Chondrocyte (in vitro differentiated cells): ENCODE data around the gene PLD3. TPM values are rescaled to one million over a fixed set of nuclear protein-coding genes. Genes with fewer than 3 reads are reported as not detected.
"Not testable (repeated sequence)": the region's sequence is repeated elsewhere in the genome, so short reads cannot be mapped to it uniquely, and the experiment has no call there.

Experiments
- DNase-seq: peaks from one replicate; pipeline ENCODE4 v3.0.0; 2021; ENCODE audit warnings: mixed read lengths, low spot score
- H3K27ac Mint-ChIP-seq: one replicate; pipeline ENCODE4 v1.8.0; 2021; ENCODE audit warnings: mild to moderate bottlenecking, moderate library complexity, mixed read lengths; ENCODE audit not compliant: unreplicated experiment
- H3K27me3 Mint-ChIP-seq: 2 replicates; pipeline ENCODE4 v1.8.0; 2021; ENCODE audit warnings: low read depth, mixed read lengths
- H3K36me3 Mint-ChIP-seq: 2 replicates; pipeline ENCODE4 v1.8.0; 2021; ENCODE audit warnings: low read depth, mixed read lengths
- H3K4me1 Mint-ChIP-seq: 2 replicates; pipeline ENCODE4 v1.8.0; 2021; ENCODE audit warnings: low read depth, mild to moderate bottlenecking, mixed read lengths
- H3K4me3 Mint-ChIP-seq: one replicate; pipeline ENCODE4 v1.8.0; 2021; ENCODE audit warnings: mild to moderate bottlenecking, moderate library complexity, mixed read lengths; ENCODE audit not compliant: unreplicated experiment
- H3K9me3 Mint-ChIP-seq: 2 replicates; pipeline ENCODE4 v1.8.0; 2021; ENCODE audit warnings: low read depth, mixed read lengths
- CTCF ChIP-seq: fragments of 200-600 bp; sonication (generic); IDR thresholded peaks from 2 replicates; pipeline ENCODE4 v1.5.0; 2021; ENCODE audit warnings: antibody characterized with exemption, mild to moderate bottlenecking, moderate library complexity
- total RNA-seq: library from RNA; stranded (reverse); gene quantifications from 3 replicates; pipeline ENCODE4 v1.2.1, GENCODE V29; 2021

The PLD3 gene
- total RNA-seq, 1 donor from 2014 or later, result 478 TPM

GRCh38 chr19:40398417-40399131, 50.1 kb downstream of the PLD3 start:
- Mint-ChIP-seq H3K4me3 (no peak overlapping the region), H3K27ac (no peak overlapping the region), H3K4me1 (peaks cover 9% of the 10 kb centered on the region), H3K27me3 (no peaks in the 10 kb centered on the region), H3K36me3 (peaks cover 4% of the 10 kb centered on the region), H3K9me3 (no peaks in the 10 kb centered on the region)
- TF ChIP-seq CTCF, result no peak
- no peak for DNase-seq

- no peak overlapping the region for H3K27ac Mint-ChIP-seq
- no peak overlapping the region for H3K4me3 Mint-ChIP-seq
- TF ChIP-seq CTCF, result no peak
- H3K4me1 Mint-ChIP-seq, result peaks cover 18% of the 10 kb centered on the region
- H3K27me3 Mint-ChIP-seq, result no peaks in the 10 kb centered on the region
- DNase-seq, result no peak
- peaks cover 4% of the 10 kb centered on the region for H3K36me3 Mint-ChIP-seq
- H3K9me3 Mint-ChIP-seq, result no peaks in the 10 kb centered on the region
These were observed 52.1 kb downstream of the PLD3 start for GRCh38 chr19:40400559-40400958.

GRCh38 chr19:40403262-40403984, 54.9 kb downstream of the PLD3 start:
- peak; percentile 96 for DNase-seq
- Mint-ChIP-seq H3K27ac (peak overlapping the region; percentile 80), H3K4me3 (peak overlapping the region; percentile 79), H3K27me3 (no peaks in the 10 kb centered on the region), H3K36me3 (peaks cover 2% of the 10 kb centered on the region), H3K9me3 (no peaks in the 10 kb centered on the region), H3K4me1 (peaks cover 18% of the 10 kb centered on the region)
- peak; percentile 44 for TF ChIP-seq CTCF

GRCh38 chr19:40407714-40408597, 59.5 kb downstream of the PLD3 start:
- Mint-ChIP-seq H3K4me3 (no peak overlapping the region), H3K9me3 (no peaks in the 10 kb centered on the region), H3K4me1 (peaks cover 26% of the 10 kb centered on the region), H3K27ac (no peak overlapping the region), H3K36me3 (no peaks in the 10 kb centered on the region), H3K27me3 (no peaks in the 10 kb centered on the region)
- TF ChIP-seq CTCF, result no peak
- no peak for DNase-seq

GRCh38 chr19:40408598-40408925, 60.1 kb downstream of the PLD3 start:
- peaks cover 26% of the 10 kb centered on the region for H3K4me1 Mint-ChIP-seq
- DNase-seq, H3K36me3 Mint-ChIP-seq, H3K4me3 Mint-ChIP-seq, H3K9me3 Mint-ChIP-seq, H3K27ac Mint-ChIP-seq, H3K27me3 Mint-ChIP-seq: not testable (repeated sequence)
